B cell (primary cell): ENCODE results near the gene CAPN10. TPM values are rescaled to one million over a fixed set of nuclear protein-coding genes. Genes with fewer than 3 reads are reported as not detected.

Experiments
- ATAC-seq: fragments of 200-7000 bp; cut with Tn5 transposase; one replicate; pipeline ENCODE4 v1.10.0; 2021; ENCODE audit warnings: low read depth, mild to moderate bottlenecking, moderate number of reproducible peaks, moderate library complexity
- CTCF ChIA-PET: fragments of 350-600 bp; sonication (Branson Sonifier 250); formaldehyde crosslinking; loops from one replicate; lab custom pipeline; 2021; ENCODE audit warnings: antibody characterized with exemption, inconsistent platforms; lab: Charles Lee
- POLR2A ChIA-PET: fragments of 350-600 bp; sonication (Branson Sonifier 250); formaldehyde crosslinking; loops from one replicate; lab custom pipeline; 2021; ENCODE audit warnings: antibody characterized with exemption; lab: Charles Lee
- DNase-seq: peaks from one replicate; pipeline ENCODE4 v3.0.0; 2013
- H2AFZ ChIP-seq: 2 replicates; pipeline ENCODE4 v1.6.1; 2012; ENCODE audit warnings: mild to moderate bottlenecking, low read depth, low read length; ENCODE audit not compliant: insufficient read depth, poor library complexity, severe bottlenecking
- H3K27ac ChIP-seq, 2 donors: 1 replicate in 1 of 2; 2 replicates in 1 of 2; pipeline ENCODE4 v1.5.1; 2012 to 2013; ENCODE audit warnings: low read length in 2 of 2, mild to moderate bottlenecking in 2 of 2, moderate library complexity in 1 of 2
- H3K27me3 ChIP-seq, 4 experiments: fragments of 200-600 bp in 1 of 4; sonication (generic) in 1 of 4; replicated peaks in 1 of 4; 1 replicate in 2 of 4; 2 replicates in 2 of 4; pipeline versions ENCODE4 v1.6.1 to v1.7.0; 2013 to 2016; ENCODE audit warnings: low read length in 3 of 4, mild to moderate bottlenecking in 2 of 4, mixed read lengths in 1 of 4, moderate library complexity in 1 of 4; ENCODE audit not compliant: insufficient read depth in 4 of 4, control insufficient read depth in 3 of 4; ENCODE audit errors: control extremely low read depth in 1 of 4
- H3K36me3 ChIP-seq, 2 experiments: replicated peaks in 1 of 2; 1 replicate in 1 of 2; 2 replicates in 1 of 2; pipeline versions ENCODE4 v1.6.1 to v1.7.1; 2013; ENCODE audit warnings: low read length in 1 of 2; ENCODE audit not compliant: insufficient read depth in 2 of 2, control insufficient read depth in 1 of 2; ENCODE audit errors: control extremely low read depth in 1 of 2, extremely low read depth in 1 of 2
- H3K4me1 ChIP-seq, 2 donors: fragments of 200-600 bp in 1 of 2; sonication (generic) in 1 of 2; 1 replicate in 1 of 2; 2 replicates in 1 of 2; pipeline versions ENCODE4 v1.5.1 to v1.6.1; 2013 to 2017; ENCODE audit warnings: low read length in 2 of 2; ENCODE audit not compliant: control insufficient read depth in 2 of 2, insufficient read depth in 2 of 2
- H3K4me2 ChIP-seq: replicated peaks from 2 replicates; pipeline ENCODE3; 2012; ENCODE audit warnings: mild to moderate bottlenecking, low read depth, low read length; ENCODE audit not compliant: poor library complexity, severe bottlenecking
- H3K4me3 ChIP-seq, 5 experiments: fragments of 200-600 bp in 1 of 5; sonication (generic) in 1 of 5; 1 replicate in 3 of 5; 2 replicates in 2 of 5; pipeline versions ENCODE4 v1.5.1 to v1.7.0; 2011 to 2016; ENCODE audit warnings: low read length in 4 of 5, mild to moderate bottlenecking in 4 of 5, low read depth in 2 of 5, control low read depth in 1 of 5, moderate library complexity in 1 of 5; ENCODE audit not compliant: insufficient read depth in 1 of 5; ENCODE audit errors: control extremely low read depth in 1 of 5, extremely low read depth in 1 of 5
- H3K79me2 ChIP-seq: fragments of 200-600 bp; sonication (generic); one replicate; pipeline ENCODE4 v1.6.0; 2016; ENCODE audit warnings: low read length; ENCODE audit not compliant: control insufficient read depth, insufficient read depth
- H3K9ac ChIP-seq: fragments of 200-600 bp; sonication (generic); 2 replicates; pipeline ENCODE4 v1.6.1; 2017; ENCODE audit warnings: mild to moderate bottlenecking, low read length, moderate library complexity
- H3K9me3 ChIP-seq, 3 donors: one replicate each; pipeline versions ENCODE4 v1.6.1 to v1.7.1; 2013; ENCODE audit warnings: low read length in 2 of 3; ENCODE audit not compliant: control insufficient read depth in 2 of 3, insufficient read depth in 1 of 3; ENCODE audit errors: control extremely low read depth in 1 of 3
- H4K20me1 ChIP-seq: 2 replicates; pipeline ENCODE4 v1.6.0; 2012; ENCODE audit warnings: mild to moderate bottlenecking, low read length; ENCODE audit not compliant: insufficient read depth, control insufficient read depth, poor library complexity, severe bottlenecking
- H3K27ac Mint-ChIP-seq: one replicate; pipeline ENCODE4 v1.8.0; 2021; ENCODE audit warnings: mixed read lengths
- H3K27me3 Mint-ChIP-seq: one replicate; pipeline ENCODE4 v1.8.0; 2021; ENCODE audit warnings: mixed read lengths
- H3K4me1 Mint-ChIP-seq: one replicate; pipeline ENCODE4 v1.8.0; 2021; ENCODE audit warnings: mixed read lengths
- H3K4me3 Mint-ChIP-seq: one replicate; pipeline ENCODE4 v1.8.0; 2021; ENCODE audit warnings: mixed read lengths
- H3K9me3 Mint-ChIP-seq: one replicate; pipeline ENCODE4 v1.8.0; 2022; ENCODE audit warnings: mixed read lengths; ENCODE audit not compliant: insufficient read depth
- EZH2 ChIP-seq: IDR thresholded peaks from 2 replicates; pipeline ENCODE4 v1.6.1; 2012; ENCODE audit warnings: borderline replicate concordance, low read depth, mild to moderate bottlenecking, moderate library complexity, low read length; ENCODE audit not compliant: insufficient read depth, poor library complexity, severe bottlenecking
- WGBS: methylation state at CpG from one replicate; pipeline ENCODE4 v1.1.5; 2013; ENCODE audit warnings: missing lambda C conversion rate; ENCODE audit not compliant: insufficient coverage; 5-methylcytosine and 5-hydroxymethylcytosine counted together
- intact Hi-C: fragments of 100-400 bp; cut with micrococcal nuclease; formaldehyde crosslinking; loops from one replicate; pipeline ENCODE4 v1.10.0; 2022
- polyA plus RNA-seq: library from polyadenylated mRNA; depleted of rRNA; stranded (reverse); fragments of >200 nt; gene quantifications from 2 replicates; pipeline ENCODE4 v1.2.3, GENCODE V29; 2012
- total RNA-seq, 2 donors: library from RNA; stranded (reverse); fragments of 120-200 nt in 1 of 2; gene quantifications; 1 replicate in 1 of 2; 2 replicates in 1 of 2; pipeline versions ENCODE4 v1.2.3 to v1.2.4, GENCODE V29; 2013 to 2022
- TF ChIP-seq, protein P1 (sequence below): fragments of 200-600 bp; IDR thresholded peaks from one replicate; pipeline ENCODE4 v1.8.0; 2022; ENCODE audit warnings: antibody characterized with exemption, mild to moderate bottlenecking

CAPN10 gene
- total and polyA plus RNA-seq, 2 donors (not counting 1 experiment from before 2014, with no cell fraction given): 73.4 to 92.1 TPM

DNA sequence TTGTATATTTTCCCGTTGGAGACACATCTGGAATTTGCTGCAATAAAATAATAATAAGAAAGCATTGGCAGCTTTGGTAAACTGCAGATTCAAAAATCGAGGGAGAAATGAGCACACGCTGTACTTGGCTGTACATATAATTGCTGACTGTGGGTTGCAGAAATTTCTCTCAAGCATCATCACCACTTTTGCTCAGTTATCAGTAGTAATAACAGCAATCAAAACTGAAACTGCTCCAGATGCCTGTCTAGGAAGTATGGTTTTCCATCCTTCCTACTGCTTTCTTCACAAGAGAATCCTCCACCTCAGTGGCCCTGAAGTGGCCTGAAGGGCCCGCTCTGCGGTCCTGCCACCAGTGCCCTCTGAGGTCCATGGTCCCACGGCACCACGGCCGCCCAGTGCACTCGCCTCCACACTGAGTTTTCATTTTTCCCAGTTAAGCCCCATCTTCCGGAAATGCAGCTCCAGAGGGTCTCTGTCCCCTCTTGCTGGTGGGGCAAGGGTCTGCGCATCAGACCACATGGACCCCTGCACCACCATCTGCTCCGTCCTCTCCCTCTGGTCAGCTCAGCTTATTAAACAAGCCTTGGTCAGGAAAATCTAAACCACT lies 22.5 kb upstream of the CAPN10 start:
- Histone ChIP-seq H3K4me1 (peaks cover 52 to 65% of the 10 kb centered on the region in 2 donors), H2AFZ (no peak overlapping the region), H4K20me1 (peaks cover 20% of the 10 kb centered on the region), H3K27ac (no peak overlapping the region), H3K36me3 (peaks cover 0 to 11% of the 10 kb centered on the region in 2 experiments), H3K9me3 (no peaks in the 10 kb centered on the region), H3K4me3 (no peak overlapping the region), H3K9ac (no peak overlapping the region), H3K27me3 (no peaks in the 10 kb centered on the region), H3K4me2 (peak overlapping the region; percentile 97), H3K79me2 (peaks cover 45% of the 10 kb centered on the region)
- POLR2A ChIA-PET: interaction anchor here (3.7 kb wide), 1 partner anchor 22 kb away, joined by 97 read pairs; the partner anchor contains the start of gene CAPN10
- H3K4me3 Mint-ChIP-seq: peak overlapping the region; percentile 94
- ATAC-seq (no peak), DNase-seq (no peak)
- intact Hi-C loops: loop anchor here (5.0 to 10.0 kb wide), 3 partner anchors 541 to 1318 kb away; partner anchors contain the start of genes FARP2 and MTERF4
- 97% methylated on average over 9 of the region's 12 CpGs for WGBS
- no peaks in the 10 kb centered on the region for H3K9me3 Mint-ChIP-seq
- H3K27ac Mint-ChIP-seq: peak overlapping the region; percentile 99
- no peak for TF ChIP-seq EZH2
- TF ChIP-seq, protein P1, sequence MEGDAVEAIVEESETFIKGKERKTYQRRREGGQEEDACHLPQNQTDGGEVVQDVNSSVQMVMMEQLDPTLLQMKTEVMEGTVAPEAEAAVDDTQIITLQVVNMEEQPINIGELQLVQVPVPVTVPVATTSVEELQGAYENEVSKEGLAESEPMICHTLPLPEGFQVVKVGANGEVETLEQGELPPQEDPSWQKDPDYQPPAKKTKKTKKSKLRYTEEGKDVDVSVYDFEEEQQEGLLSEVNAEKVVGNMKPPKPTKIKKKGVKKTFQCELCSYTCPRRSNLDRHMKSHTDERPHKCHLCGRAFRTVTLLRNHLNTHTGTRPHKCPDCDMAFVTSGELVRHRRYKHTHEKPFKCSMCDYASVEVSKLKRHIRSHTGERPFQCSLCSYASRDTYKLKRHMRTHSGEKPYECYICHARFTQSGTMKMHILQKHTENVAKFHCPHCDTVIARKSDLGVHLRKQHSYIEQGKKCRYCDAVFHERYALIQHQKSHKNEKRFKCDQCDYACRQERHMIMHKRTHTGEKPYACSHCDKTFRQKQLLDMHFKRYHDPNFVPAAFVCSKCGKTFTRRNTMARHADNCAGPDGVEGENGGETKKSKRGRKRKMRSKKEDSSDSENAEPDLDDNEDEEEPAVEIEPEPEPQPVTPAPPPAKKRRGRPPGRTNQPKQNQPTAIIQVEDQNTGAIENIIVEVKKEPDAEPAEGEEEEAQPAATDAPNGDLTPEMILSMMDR: no peak
- H3K27me3 Mint-ChIP-seq: no peaks in the 10 kb centered on the region
- H3K4me1 Mint-ChIP-seq: peaks cover 72% of the 10 kb centered on the region
- CTCF ChIA-PET: interaction anchor here (2.5 to 7.8 kb wide), 2 partner anchors 22 to 50 kb away, joined by 14 to 126 read pairs; partner anchors contain the start of gene CAPN10
